ENCODE data around the gene SLC26A9.

SLC26A9 gene

DNA sequence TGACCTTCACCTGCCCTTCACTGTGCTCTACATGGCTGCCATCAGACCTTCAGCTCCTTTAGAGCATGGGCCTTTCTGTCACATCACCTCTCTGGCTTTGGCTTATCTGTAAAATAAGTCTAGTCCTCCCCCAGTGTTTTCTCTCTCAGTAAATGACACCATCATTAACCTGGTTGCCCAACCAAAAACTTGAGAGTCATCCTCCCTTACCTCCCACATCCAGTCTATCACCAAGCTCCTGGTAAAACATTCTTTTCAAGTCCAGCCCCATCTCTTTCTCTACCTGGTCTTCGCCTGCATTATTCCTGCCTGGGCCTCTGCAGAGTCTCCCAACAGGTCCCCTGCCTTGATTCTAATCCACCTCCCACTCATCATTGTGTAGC, 13.1 kb downstream of the SLC26A9 start:
- H3K27ac ChIP-seq, result no peak overlapping the region
- H3K4me1 ChIP-seq, result no peaks in the 10 kb centered on the region
- no peaks in the 10 kb centered on the region for H3K36me3 ChIP-seq (ENCODE audit: control insufficient read depth, insufficient read depth, low read length)

GRCh38 chr1:205929496-205930194, 13.6 kb downstream of the SLC26A9 start:
- Histone ChIP-seq H3K79me2 (no peaks in the 10 kb centered on the region), H3K4me1 (no peaks in the 10 kb centered on the region), H3K36me3 (ENCODE audit: control insufficient read depth, insufficient read depth, low read length) (no peaks in the 10 kb centered on the region), H3K4me3 (ENCODE audit: low read depth, low read length) (no peak overlapping the region), H3K4me2 (ENCODE audit: low read length) (no peak overlapping the region), H3K27me3 (ENCODE audit: control insufficient read depth, insufficient read depth, low read length) (no peaks in the 10 kb centered on the region), H2AFZ (no peak overlapping the region), H3K9ac (no peak overlapping the region), H3K27ac (no peak overlapping the region), H3K9me3 (ENCODE audit: control insufficient read depth, low read length) (no peaks in the 10 kb centered on the region)
- TF ChIP-seq CTCF (IDR thresholded peaks at IDR 0.05), result no peak

More for the DNA sequence above, 13.1 kb downstream of the SLC26A9 start:
- no peak overlapping the region for H2AFZ ChIP-seq
- H3K27me3 ChIP-seq (ENCODE audit: control insufficient read depth, insufficient read depth, low read length), result no peaks in the 10 kb centered on the region
- no peak overlapping the region for H3K4me2 ChIP-seq (ENCODE audit: low read length)
- H3K4me3 ChIP-seq (ENCODE audit: low read depth, low read length), result no peak overlapping the region
- H3K9me3 ChIP-seq (ENCODE audit: control insufficient read depth, low read length), result no peaks in the 10 kb centered on the region
- no peak overlapping the region for H3K9ac ChIP-seq
- H3K79me2 ChIP-seq, result no peaks in the 10 kb centered on the region
- TF ChIP-seq CTCF (IDR thresholded peaks at IDR 0.05), result no peak

- Histone ChIP-seq H3K79me2 (no peaks in the 10 kb centered on the region), H3K27ac (no peak overlapping the region), H3K4me3 (ENCODE audit: low read depth, low read length) (no peak overlapping the region), H3K9me3 (ENCODE audit: control insufficient read depth, low read length) (no peaks in the 10 kb centered on the region), H3K4me1 (no peaks in the 10 kb centered on the region), H3K4me2 (ENCODE audit: low read length) (no peak overlapping the region), H2AFZ (no peak overlapping the region), H3K9ac (no peak overlapping the region), H3K36me3 (ENCODE audit: control insufficient read depth, insufficient read depth, low read length) (no peaks in the 10 kb centered on the region), H3K27me3 (ENCODE audit: control insufficient read depth, insufficient read depth, low read length) (no peaks in the 10 kb centered on the region)
- TF ChIP-seq CTCF (IDR thresholded peaks at IDR 0.05), result no peak
Observed at GRCh38 chr1:205928317-205928716, 14.9 kb downstream of the SLC26A9 start.

DNA sequence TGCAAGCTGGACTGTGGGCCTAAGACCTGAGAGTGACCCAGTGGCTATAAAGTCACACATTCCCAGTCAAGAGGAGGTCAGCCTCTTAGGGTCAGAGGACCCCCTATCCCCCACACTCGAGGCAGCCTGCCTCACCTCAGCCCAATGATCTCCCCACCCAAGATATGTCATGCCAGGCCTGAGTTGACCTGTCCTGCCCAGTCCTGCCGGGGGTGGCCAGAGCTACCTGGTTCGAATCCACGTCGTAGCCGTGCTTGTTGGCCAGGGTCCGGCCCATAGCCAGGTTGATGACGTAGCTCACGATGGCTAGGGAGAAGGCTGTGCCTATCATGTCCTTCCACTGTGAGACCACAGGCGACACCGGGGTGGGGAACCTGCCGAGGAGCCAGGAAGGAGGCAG, 15.6 kb downstream of the SLC26A9 start:
- TF ChIP-seq CTCF (IDR thresholded peaks at IDR 0.05), result no peak
- H3K9ac ChIP-seq, result no peak overlapping the region
- no peaks in the 10 kb centered on the region for H3K4me1 ChIP-seq

GRCh38 chr1:205927247-205927646, 16.0 kb downstream of the SLC26A9 start:
- no peaks in the 10 kb centered on the region for H3K36me3 ChIP-seq (ENCODE audit: control insufficient read depth, insufficient read depth, low read length)
- H3K79me2 ChIP-seq, result no peaks in the 10 kb centered on the region
- no peaks in the 10 kb centered on the region for H3K27me3 ChIP-seq (ENCODE audit: control insufficient read depth, insufficient read depth, low read length)
- no peaks in the 10 kb centered on the region for H3K4me1 ChIP-seq
- H3K4me2 ChIP-seq (ENCODE audit: low read length), result no peak overlapping the region
- TF ChIP-seq CTCF (IDR thresholded peaks at IDR 0.05), result no peak
- no peak overlapping the region for H3K27ac ChIP-seq
- H3K9me3 ChIP-seq (ENCODE audit: control insufficient read depth, low read length), result no peaks in the 10 kb centered on the region
- H3K4me3 ChIP-seq (ENCODE audit: low read depth, low read length), result no peak overlapping the region
- no peak overlapping the region for H3K9ac ChIP-seq
- H2AFZ ChIP-seq, result no peak overlapping the region

More for the DNA sequence above, 15.6 kb downstream of the SLC26A9 start:
- Histone ChIP-seq H2AFZ (no peak overlapping the region), H3K79me2 (no peaks in the 10 kb centered on the region), H3K36me3 (ENCODE audit: control insufficient read depth, insufficient read depth, low read length) (no peaks in the 10 kb centered on the region), H3K27me3 (ENCODE audit: control insufficient read depth, insufficient read depth, low read length) (no peaks in the 10 kb centered on the region), H3K4me2 (ENCODE audit: low read length) (no peak overlapping the region), H3K9me3 (ENCODE audit: control insufficient read depth, low read length) (no peaks in the 10 kb centered on the region), H3K4me3 (ENCODE audit: low read depth, low read length) (no peak overlapping the region), H3K27ac (no peak overlapping the region)
